Body of pancreas (tissue), 4 donors: ENCODE data around the gene HNRNPL.

Experiments used
- CTCF ChIP-seq, 7 experiments: fragments of 450-650 bp in 4 of 7; fragments of 200-600 bp in 3 of 7; sonication (generic) in 3 of 7; IDR thresholded peaks; one replicate each; pipeline ENCODE4 v1.5.1; 2016 to 2019; ENCODE audit warnings: antibody characterized with exemption in 7 of 7
- POLR2A ChIP-seq, 3 donors: fragments of 450-650 bp; IDR thresholded peaks; one replicate each; pipeline ENCODE4 v1.6.1; 2016; ENCODE audit warnings: antibody characterized with exemption in 3 of 3, mild to moderate bottlenecking in 2 of 3

DNA sequence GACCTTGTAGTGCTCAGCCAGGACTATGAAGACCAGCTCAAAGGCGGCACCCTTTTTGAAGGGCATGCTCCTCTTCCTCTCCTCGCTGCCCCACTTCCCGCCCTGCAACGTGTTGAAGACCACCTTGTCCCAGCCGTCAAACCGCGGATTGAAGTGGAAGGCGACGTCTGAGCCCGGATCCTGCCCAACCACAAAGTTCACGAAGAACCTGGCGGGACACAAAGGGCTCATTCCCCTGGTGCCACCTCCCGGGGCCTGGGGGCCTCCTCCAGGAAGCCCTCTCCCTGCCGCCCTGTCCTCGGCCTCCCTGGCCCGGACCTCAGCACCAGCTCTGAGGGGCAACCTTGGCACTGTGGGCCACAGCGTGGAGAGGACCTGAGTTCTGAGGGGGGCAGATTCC is 41.0 kb downstream of the HNRNPL start:
- TF ChIP-seq CTCF (IDR thresholded peaks at IDR 0.05) (no peak), POLR2A (IDR thresholded peaks at IDR 0.05) (no peak)
